Neutrophil (primary cell): ENCODE results near the gene CEP19.
A peak's percentile ranks its signal among the peaks of the same experiment; 100 is the strongest.
"Not testable (repeated sequence)": the region's sequence is repeated elsewhere in the genome, so short reads cannot be mapped to it uniquely, and the experiment has no call there.

Experiments
- H3K27ac ChIP-seq: fragments of 200-600 bp; sonication (generic); 2 replicates; pipeline ENCODE4 v1.5.1; 2016; ENCODE audit warnings: mild to moderate bottlenecking, moderate library complexity
- H3K27me3 ChIP-seq: fragments of 200-600 bp; sonication (generic); 2 replicates; pipeline ENCODE4 v1.6.0; 2016; ENCODE audit warnings: mild to moderate bottlenecking
- H3K36me3 ChIP-seq: fragments of 200-600 bp; sonication (generic); 2 replicates; pipeline ENCODE4 v1.5.1; 2017
- H3K4me1 ChIP-seq, 2 experiments: fragments of 200-600 bp in 1 of 2; sonication (generic) in 1 of 2; 1 replicate in 1 of 2; 2 replicates in 1 of 2; pipeline versions ENCODE4 v1.5.1 to v1.6.1; 2013 to 2016; ENCODE audit warnings: low read depth in 1 of 2, low read length in 1 of 2, mild to moderate bottlenecking in 1 of 2, moderate library complexity in 1 of 2; ENCODE audit not compliant: control insufficient read depth in 1 of 2, insufficient read depth in 1 of 2
- H3K4me3 ChIP-seq, 2 experiments: fragments of 200-600 bp in 1 of 2; sonication (generic) in 1 of 2; 1 replicate in 1 of 2; 2 replicates in 1 of 2; pipeline ENCODE4 v1.5.1; 2013 to 2016; ENCODE audit warnings: low read depth in 1 of 2, low read length in 1 of 2, mild to moderate bottlenecking in 1 of 2, moderate library complexity in 1 of 2
- H3K9me3 ChIP-seq: fragments of 200-600 bp; sonication (generic); 2 replicates; pipeline ENCODE4 v1.5.1; 2016
- TF ChIP-seq, protein P1 (sequence below): fragments of 200-600 bp; sonication (generic); IDR thresholded peaks from 2 replicates; pipeline ENCODE4 v1.5.1; 2016; ENCODE audit warnings: antibody characterized with exemption

CEP19 gene

DNA sequence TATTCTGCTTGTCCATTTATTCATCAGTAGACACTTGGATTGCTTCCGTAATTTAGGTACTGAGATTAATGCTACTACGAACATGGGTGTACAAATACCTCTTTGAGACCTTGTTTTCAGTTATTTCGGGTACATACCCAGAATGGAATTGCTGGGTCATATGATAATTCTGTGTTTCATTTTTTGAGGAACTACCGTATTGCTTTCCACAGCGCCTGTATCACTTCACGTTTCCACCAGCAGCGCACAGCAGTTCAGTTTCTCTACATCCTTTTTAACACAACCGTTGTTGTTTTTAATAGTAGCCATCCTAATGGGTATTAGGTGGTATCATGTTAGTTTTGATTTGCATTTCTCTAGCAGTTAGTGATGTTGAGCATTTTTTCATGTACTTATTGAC, 37.1 kb upstream of the CEP19 start:
- Histone ChIP-seq H3K4me3 (no peak overlapping the region), H3K27ac (peak overlapping the region; percentile 69), H3K27me3 (no peaks in the 10 kb centered on the region), H3K4me1 (peaks cover 23 to 32% of the 10 kb centered on the region in 2 experiments), H3K36me3 (peaks cover 18% of the 10 kb centered on the region), H3K9me3 (no peaks in the 10 kb centered on the region)
- TF ChIP-seq, protein P1, sequence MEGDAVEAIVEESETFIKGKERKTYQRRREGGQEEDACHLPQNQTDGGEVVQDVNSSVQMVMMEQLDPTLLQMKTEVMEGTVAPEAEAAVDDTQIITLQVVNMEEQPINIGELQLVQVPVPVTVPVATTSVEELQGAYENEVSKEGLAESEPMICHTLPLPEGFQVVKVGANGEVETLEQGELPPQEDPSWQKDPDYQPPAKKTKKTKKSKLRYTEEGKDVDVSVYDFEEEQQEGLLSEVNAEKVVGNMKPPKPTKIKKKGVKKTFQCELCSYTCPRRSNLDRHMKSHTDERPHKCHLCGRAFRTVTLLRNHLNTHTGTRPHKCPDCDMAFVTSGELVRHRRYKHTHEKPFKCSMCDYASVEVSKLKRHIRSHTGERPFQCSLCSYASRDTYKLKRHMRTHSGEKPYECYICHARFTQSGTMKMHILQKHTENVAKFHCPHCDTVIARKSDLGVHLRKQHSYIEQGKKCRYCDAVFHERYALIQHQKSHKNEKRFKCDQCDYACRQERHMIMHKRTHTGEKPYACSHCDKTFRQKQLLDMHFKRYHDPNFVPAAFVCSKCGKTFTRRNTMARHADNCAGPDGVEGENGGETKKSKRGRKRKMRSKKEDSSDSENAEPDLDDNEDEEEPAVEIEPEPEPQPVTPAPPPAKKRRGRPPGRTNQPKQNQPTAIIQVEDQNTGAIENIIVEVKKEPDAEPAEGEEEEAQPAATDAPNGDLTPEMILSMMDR: peak; percentile 16

DNA sequence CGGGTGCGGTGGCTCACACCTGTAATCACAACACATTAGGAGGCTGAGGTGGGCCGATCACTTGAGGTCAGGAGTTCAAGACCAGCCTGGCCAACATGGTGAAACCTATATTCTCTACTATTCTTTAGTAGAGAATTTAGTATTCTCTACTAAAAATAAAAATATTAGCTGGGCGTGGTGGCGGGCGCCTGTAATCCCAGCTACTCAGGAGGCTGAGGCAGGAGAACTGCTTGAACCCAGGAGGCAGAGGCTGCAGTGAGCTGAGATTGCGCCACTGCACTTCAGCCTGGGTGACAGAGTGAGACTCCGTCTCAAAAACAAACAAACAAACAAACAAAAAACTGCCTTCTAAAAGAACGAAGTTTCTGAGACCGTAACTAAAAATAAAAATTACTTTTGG, 31.5 kb upstream of the CEP19 start:
- not testable (repeated sequence) for H3K9me3 ChIP-seq, H3K4me3 ChIP-seq
- peaks cover 34 to 39% of the 10 kb centered on the region in 2 experiments for H3K4me1 ChIP-seq

DNA sequence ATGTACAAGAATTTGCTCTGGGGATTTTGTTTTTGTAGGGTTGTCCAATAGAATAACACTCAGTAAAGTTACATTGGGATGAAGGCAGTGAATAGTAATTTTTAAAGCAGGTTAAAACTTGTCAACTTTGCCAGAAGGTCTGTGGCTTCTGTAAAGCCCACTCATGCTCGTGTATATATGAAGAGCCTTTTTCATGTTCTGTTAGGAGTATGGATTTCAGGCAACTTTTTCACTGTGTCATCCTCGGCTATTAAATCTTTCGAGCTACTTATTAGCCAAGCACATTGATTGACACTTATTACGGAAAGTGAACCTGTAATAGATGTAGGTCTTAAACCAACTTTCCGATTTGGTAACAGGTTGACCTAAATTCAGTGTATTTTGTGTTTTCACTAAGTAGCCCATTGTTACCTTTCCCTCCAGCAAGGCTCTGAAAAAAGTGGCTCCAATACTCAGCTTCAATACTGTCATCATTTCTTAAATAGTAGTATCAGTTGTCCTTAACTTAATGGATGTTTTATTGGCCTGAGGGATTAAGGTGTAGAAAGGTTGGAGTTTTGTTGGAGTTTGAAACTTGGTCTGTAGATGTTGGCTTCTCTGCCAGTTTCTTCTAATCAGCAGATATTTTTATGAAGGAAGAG, 29.3 kb upstream of the CEP19 start:
- TF ChIP-seq, protein P1: no peak
- no peaks in the 10 kb centered on the region for H3K27me3 ChIP-seq
- peak overlapping the region; percentile 82 to 89 for H3K4me3 ChIP-seq

More for the DNA sequence above, 31.5 kb upstream of the CEP19 start:
- Histone ChIP-seq H3K36me3 (peaks cover 10% of the 10 kb centered on the region), H3K27ac (peak overlapping the region; percentile 35)
- not testable (repeated sequence) for H3K27me3 ChIP-seq

DNA sequence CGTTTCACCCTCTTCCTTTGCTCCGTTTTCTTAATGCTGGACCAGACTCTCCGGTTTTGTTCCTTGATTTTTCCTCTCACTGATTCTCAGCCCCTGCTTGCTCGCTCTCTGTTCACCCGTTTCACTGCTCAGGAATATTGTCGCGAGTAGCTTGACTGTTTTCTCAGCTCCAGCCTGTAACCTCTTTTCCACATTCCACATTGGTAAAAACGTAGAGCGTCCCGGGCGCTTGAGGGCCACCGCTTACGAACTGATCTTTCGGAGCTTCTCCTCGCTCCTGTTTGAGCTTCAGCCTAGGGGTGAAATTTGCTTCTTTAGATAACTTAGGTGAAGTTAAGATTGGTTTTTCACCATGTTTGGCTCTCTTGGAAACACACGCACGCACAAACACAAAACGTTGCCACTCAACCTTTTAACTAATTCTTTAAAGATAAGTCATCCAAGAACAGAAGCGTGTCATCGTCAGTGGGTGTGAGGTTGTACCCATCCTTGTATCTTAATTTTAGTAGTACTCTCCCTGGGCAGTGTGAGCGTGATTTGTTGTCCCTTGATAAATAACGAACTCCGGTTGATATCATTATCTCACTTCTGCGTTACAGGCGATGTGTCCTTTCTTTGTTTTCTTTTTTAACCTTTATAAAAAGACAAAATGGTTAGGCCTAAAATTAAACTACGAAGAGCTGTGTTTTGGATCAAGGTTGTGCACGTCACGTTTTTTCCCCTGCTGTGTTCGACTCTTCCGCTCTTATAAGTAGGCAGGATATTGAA, 28.6 kb upstream of the CEP19 start:
- TF ChIP-seq, protein P1: no peak
- Histone ChIP-seq H3K36me3 (no peaks in the 10 kb centered on the region), H3K9me3 (no peaks in the 10 kb centered on the region), H3K27ac (peak overlapping the region; percentile 99), H3K27me3 (no peaks in the 10 kb centered on the region), H3K4me3 (peak overlapping the region; percentile 82 to 89), H3K4me1 (peaks cover 32 to 36% of the 10 kb centered on the region in 2 experiments)

More for the DNA sequence above, 29.3 kb upstream of the CEP19 start:
- peak overlapping the region; percentile 99 for H3K27ac ChIP-seq
- peaks cover 4% of the 10 kb centered on the region for H3K36me3 ChIP-seq
- no peaks in the 10 kb centered on the region for H3K9me3 ChIP-seq
- peaks cover 32 to 36% of the 10 kb centered on the region in 2 experiments for H3K4me1 ChIP-seq

DNA sequence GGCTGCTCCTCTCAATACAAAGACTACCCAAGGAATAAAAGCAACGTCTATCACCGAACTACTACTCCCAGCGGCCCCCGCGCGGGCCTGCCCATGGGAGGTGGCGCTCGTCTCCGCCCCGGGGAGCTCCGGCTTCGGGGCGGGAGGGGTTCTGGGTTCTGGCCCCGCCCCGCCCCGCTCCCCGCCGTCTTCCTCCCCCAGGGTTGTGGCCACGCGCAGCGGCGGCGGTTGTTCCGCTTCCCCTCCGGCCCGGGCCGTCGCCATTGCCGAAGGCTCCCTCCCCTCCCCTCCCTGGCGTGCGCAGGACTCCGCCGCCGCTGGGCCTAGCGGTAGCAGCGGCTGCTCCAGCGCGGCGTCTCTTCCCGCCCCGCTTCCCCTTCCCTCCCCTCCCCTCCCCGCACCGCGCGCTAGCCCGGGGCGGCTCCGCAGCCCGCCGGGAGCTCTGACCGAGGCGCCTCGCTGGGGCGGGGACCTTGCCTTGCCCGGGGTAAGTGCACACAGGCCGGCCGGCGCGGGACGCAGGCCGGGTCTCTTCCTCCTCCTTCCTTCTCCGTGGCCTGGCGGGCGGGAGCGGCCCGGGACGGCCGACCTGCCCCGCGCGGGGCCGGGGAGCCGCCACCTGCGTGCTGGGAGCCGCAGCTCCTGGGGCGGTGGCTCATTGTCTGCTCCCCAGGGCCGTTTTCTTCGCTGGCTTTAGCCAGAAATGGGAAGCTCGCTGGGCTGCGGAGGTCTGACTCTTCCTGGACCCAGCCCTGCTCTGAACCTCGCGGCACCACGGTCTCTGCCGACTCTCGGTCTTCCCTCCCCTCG, 27.8 kb upstream of the CEP19 start, which contains the start of gene PAK2:
Gene PAK2 (plus strand): TSS at position 187 of the 810 bp plus-strand sequence. CDS start 42,790 bp downstream, outside the sequence.
- no peaks in the 10 kb centered on the region for H3K9me3 ChIP-seq
- H3K4me1 ChIP-seq: peaks cover 32 to 36% of the 10 kb centered on the region in 2 experiments
- no peaks in the 10 kb centered on the region for H3K27me3 ChIP-seq
- H3K27ac ChIP-seq: peak within 1 kb of the TSS; percentile 99
- TF ChIP-seq, protein P1: peak; percentile 70
- H3K4me3 ChIP-seq: peak within 1 kb of the TSS; percentile 82 to 89
- H3K36me3 ChIP-seq: no peaks in the 10 kb centered on the region
